Ishikawa (cell line): ENCODE data around the gene CARM1.

Experiments
- CEBPB ChIP-seq: IDR thresholded peaks from 2 replicates; pipeline ENCODE4 v1.6.1; 2012
- CREB1 ChIP-seq: IDR thresholded peaks from 2 replicates; pipeline ENCODE4 v1.6.1; 2012; ENCODE audit warnings: low read depth
- EGR1 ChIP-seq: IDR thresholded peaks from 2 replicates; pipeline ENCODE4 v1.6.1; 2012
- EP300 ChIP-seq: IDR thresholded peaks from 2 replicates; pipeline ENCODE4 v1.6.1; 2012; ENCODE audit warnings: borderline replicate concordance
- FOXM1 ChIP-seq: IDR thresholded peaks from 2 replicates; pipeline ENCODE4 v1.6.1; 2012; ENCODE audit warnings: low read depth, borderline replicate concordance
- MAX ChIP-seq: IDR thresholded peaks from 2 replicates; pipeline ENCODE4 v1.6.1; 2012
- NFIC ChIP-seq: IDR thresholded peaks from 2 replicates; pipeline ENCODE4 v1.6.1; 2012
- RAD21 ChIP-seq: IDR thresholded peaks from 2 replicates; pipeline ENCODE4 v1.6.1; 2012; ENCODE audit warnings: low read depth
- REST ChIP-seq: IDR thresholded peaks from 2 replicates; pipeline ENCODE4 v1.6.1; 2012; ENCODE audit warnings: low read depth, mild to moderate bottlenecking
- TAF1 ChIP-seq: IDR thresholded peaks from 2 replicates; pipeline ENCODE4 v1.6.1; 2012; ENCODE audit warnings: low read depth, mild to moderate bottlenecking
- TCF12 ChIP-seq: IDR thresholded peaks from 2 replicates; pipeline ENCODE4 v1.6.1; 2012; ENCODE audit warnings: low read depth
- TEAD4 ChIP-seq: IDR thresholded peaks from 2 replicates; pipeline ENCODE4 v1.6.1; 2012
- USF1 ChIP-seq: IDR thresholded peaks from 2 replicates; pipeline ENCODE4 v1.6.1; 2012
- YY1 ChIP-seq: IDR thresholded peaks from 2 replicates; pipeline ENCODE4 v1.6.1; 2012; ENCODE audit warnings: low read depth
- ZBTB7A ChIP-seq: IDR thresholded peaks from 2 replicates; pipeline ENCODE4 v1.6.1; 2012; ENCODE audit warnings: low read depth

Gene CARM1

GRCh38 chr19:10894911-10895213 is 23.5 kb downstream of the CARM1 start:
- no peak for TF ChIP-seq CREB1
- TF ChIP-seq RAD21, result no peak
- no peak for TF ChIP-seq REST
- no peak for TF ChIP-seq EP300
- TF ChIP-seq MAX, result no peak
- TF ChIP-seq ZBTB7A, result no peak
- TF ChIP-seq YY1, result no peak
- TF ChIP-seq NFIC, result no peak
- TF ChIP-seq TAF1, result no peak
- TF ChIP-seq TCF12, result no peak
- TF ChIP-seq TEAD4, result no peak
- TF ChIP-seq FOXM1, result no peak
- TF ChIP-seq USF1, result no peak
- no peak for TF ChIP-seq EGR1

- TF ChIP-seq NFIC (no peak), TCF12 (no peak), USF1 (no peak), RAD21 (no peak), TAF1 (no peak), EGR1 (no peak)
Measured at GRCh38 chr19:10895363-10895762, 24.0 kb downstream of the CARM1 start.

- TF ChIP-seq ZBTB7A (peak; percentile 58; the same call in 1 of the 2 replicates), FOXM1 (no peak)
Measured at GRCh38 chr19:10895920-10896319, 24.6 kb downstream of the CARM1 start.

- no peak for TF ChIP-seq REST
- no peak for TF ChIP-seq MAX
- peak; percentile 38 for TF ChIP-seq USF1
- TF ChIP-seq CEBPB, result no peak
- no peak for TF ChIP-seq RAD21
- no peak for TF ChIP-seq EP300
- no peak for TF ChIP-seq TEAD4
- TF ChIP-seq EGR1, result no peak
Measured at GRCh38 chr19:10896851-10897526, 25.6 kb downstream of the CARM1 start.

GRCh38 chr19:10898633-10899032 is 27.3 kb downstream of the CARM1 start:
- TF ChIP-seq TAF1 (no peak), EP300 (0 out of 2 replicates have a peak, but pooled peaks have one; percentile 2)

GRCh38 chr19:10899151-10899653 is 27.8 kb downstream of the CARM1 start:
- TF ChIP-seq FOXM1, result no peak
- peak; percentile 52 for TF ChIP-seq MAX
- 0 out of 2 replicates have a peak, but pooled peaks have one; percentile 35 for TF ChIP-seq TAF1
- 0 out of 2 replicates have a peak, but pooled peaks have one; percentile 11 for TF ChIP-seq YY1
- no peak for TF ChIP-seq EGR1
- TF ChIP-seq CREB1, result no peak
- peak; percentile 81 for TF ChIP-seq NFIC
- TF ChIP-seq EP300, result peak; percentile 49; the same call in 1 of the 2 replicates
- 0 out of 2 replicates have a peak, but pooled peaks have one; percentile 22 for TF ChIP-seq TEAD4
- 0 out of 2 replicates have a peak, but pooled peaks have one; percentile 1 for TF ChIP-seq USF1
- no peak for TF ChIP-seq RAD21
- no peak for TF ChIP-seq CEBPB
- no peak for TF ChIP-seq ZBTB7A
- no peak for TF ChIP-seq REST
- TF ChIP-seq TCF12, result peak; percentile 66
